ENCODE results near the gene COL6A6.
"Not testable (repeated sequence)": the region's sequence is repeated elsewhere in the genome, so short reads cannot be mapped to it uniquely, and the experiment has no call there.

Gene COL6A6

DNA sequence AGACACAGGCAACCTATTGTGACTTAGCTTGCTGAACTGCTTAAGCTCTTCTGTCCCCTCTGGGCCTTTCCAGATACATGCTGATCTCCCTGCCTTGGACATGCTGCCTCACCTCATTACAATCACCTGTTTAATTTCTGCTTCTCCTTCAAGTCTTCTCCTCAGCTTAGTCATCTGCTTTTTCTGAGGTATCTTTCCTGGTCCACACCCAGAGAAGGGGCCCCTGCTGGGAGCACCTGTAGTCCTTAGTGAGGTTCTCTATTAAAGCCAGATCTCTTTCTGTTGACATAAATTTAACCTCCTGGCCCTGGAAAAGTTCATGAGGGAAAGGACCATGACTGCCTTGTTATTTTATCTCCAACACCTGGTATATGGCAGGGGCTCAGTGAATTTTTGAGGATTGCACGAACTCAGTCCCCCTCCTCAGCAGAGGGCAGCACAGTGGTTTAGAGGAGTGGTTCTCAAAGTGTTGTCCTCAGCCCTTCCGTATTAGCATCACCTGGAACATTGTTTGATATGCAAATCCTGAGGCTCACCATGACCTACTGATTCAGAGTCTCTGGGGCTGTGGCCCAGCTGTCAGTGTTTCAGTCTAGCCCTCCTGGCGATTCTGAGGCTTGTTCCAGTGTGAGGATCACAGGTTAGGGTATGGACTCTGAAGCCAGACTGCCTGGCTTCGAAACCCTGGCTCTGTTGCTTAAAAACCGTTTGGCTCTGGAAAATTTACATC is 12.7 kb downstream of the COL6A6 start:
- DNase-seq (ENCODE audit: low read depth) = no peak

DNA sequence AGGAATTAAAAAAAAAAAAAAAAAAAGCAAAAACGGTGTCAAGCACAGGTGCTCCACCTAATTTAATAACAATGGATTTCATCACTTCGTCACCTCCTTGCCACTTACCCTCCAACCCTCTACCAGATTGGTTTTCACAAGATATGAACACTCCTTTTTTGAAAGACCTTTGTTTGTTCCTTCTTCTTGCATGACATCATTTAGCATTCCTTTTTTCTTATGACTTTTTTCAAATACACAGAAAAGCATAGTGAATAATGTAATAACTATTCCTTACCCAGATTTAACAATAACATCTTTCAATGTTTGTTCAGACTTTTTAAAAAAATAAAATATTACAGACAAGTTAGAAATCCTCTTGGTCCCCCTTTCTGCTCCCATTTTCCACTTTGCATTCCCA is 16.3 kb downstream of the COL6A6 start:
- DNase-seq (ENCODE audit: low read depth) = no peak

DNA sequence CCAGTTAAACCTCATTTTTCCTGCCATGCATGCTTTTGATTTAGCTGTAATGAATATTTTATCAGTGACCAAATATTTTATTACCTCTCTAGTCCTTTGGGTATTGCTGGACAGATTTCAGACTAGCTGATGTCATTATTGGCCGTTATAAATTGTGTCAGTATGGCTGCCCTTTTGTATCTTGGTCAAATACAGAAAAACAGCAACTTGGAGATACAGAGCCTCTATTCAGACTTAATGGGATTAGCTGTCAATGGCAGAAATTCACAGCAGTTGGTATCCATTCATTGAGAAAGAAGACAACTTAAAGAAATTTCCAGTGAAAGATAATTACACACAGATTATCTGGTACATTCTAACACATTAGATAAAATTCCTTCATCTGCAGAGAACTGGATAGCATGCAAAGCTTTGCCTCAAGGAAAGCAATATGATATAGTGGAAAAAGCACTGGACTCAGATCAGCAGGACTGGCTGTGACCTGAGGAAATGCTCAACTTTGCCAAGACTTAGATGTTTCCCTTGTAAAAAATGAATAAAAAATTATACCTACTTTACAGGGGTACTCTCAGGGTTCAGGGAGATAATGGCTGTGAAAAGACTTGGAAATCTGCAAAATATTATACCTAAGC is 20.8 kb downstream of the COL6A6 start:
- DNase-seq (ENCODE audit: low read depth) = no peak

DNA sequence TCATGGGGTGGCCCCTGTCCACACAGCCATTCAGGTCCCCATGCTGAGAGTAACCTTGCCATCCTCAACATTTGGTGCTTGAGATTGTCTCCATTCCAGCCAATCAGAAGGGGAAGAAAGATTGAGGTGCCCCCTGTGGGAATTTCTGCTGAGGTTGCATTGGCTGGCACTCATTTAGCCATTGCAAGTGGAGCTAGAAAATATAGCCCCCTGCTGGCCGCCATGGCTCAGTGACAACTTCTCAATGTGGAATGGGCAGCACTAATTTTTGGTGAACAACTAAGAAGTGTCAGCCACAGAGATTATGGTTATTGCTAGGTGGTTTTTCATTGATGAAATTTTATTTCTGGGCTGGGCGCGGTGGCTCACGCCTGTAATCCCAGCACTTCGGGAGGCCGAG is 22.0 kb downstream of the COL6A6 start:
- DNase-seq (ENCODE audit: low read depth) = peak; percentile 55

DNA sequence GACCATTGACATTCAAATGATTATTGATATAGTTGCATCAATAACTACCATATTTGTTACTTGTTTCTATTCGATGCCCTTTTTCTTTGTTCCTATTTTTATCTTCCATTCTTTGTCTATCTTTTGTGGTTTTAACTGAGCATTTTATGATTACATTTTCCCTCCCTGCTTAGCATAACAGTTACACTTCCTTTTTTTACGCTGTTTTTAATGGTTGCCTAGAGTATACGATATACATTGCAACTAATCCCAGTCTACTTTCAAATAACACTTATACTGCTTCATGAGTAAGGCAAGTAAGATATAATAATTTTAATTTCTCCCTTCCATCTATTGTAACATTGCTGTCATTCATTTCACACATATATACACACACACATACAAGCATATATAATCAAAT is 26.3 kb downstream of the COL6A6 start:
- no peak for DNase-seq (ENCODE audit: low read depth)

DNA sequence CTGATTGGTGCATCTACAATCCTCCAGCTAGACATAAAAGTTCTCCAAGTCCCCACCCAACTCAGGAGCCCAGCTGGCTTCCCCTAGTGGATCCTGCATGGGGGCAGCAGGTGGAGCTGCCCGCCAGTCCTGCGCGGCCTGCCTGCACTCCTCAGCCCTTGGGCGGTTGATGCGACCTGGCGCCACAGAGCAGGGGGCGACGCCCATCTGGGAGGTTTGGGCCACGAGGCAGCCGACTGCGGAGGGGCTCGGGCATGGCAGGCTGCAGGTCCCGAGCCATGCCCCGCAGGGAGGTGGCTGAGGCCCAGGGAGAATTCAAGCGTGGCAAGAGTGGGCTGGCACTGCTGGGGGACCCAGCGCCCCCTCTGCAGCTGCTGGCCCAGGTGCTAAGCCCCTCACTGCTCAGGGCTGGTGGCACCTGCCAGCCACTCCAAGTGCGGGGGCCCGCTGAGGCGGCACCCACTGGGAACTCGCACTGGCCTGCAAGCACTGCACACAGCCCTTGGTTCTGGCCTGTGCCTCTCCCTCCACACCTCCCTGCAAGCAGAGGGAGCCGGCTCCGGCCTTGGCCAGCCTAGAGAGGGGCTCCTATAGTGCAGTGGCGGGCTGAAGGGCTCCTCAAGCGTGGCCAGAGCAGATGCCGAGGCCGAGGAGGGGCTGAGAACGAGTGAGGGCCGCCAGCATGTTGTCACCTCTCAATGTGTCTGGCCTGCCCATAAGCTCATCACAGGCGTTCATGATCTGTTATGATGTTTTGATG is 30.1 kb downstream of the COL6A6 start:
- no peak for DNase-seq (ENCODE audit: low read depth)

DNA sequence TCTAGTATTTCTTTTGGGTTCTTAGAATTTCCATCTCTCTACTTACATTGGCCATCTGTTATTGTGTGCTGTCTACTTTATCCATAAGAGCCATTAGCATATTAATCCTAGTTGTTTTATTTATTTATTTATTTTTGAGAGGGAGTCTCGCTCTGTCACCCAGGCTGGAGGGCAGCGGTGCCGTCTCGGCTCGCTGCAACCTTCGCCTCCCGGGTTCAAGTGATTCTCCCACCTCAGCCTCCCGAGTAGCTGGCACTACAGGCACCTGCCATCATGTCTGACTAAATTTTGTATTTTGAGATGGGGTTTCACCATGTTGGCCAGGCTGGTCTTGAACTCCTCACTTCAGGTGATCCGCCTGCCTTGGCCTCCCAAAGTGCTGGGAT is 30.7 kb downstream of the COL6A6 start:
- not testable (repeated sequence) for DNase-seq (ENCODE audit: low read depth)

DNA sequence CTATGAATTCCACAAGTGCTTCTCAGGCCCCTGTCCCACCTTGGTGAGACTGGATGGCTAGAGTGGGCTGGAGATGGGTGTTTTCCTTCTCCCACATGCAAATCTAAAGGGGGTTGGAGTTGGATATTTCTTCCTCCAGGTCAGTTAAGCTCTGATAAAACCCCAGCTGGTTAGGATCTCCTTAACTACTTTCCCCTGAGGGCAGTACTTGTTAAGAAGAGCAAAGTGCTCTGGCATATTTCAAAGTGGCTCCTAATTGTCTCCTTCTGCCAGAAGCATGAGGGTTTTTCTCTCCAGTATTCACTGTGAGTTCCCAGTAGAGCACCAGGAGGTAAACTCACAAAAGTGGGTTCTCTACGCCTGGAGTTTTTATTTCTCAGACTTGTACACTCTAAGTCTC is 31.4 kb downstream of the COL6A6 start:
- no peak for DNase-seq (ENCODE audit: low read depth)

DNA sequence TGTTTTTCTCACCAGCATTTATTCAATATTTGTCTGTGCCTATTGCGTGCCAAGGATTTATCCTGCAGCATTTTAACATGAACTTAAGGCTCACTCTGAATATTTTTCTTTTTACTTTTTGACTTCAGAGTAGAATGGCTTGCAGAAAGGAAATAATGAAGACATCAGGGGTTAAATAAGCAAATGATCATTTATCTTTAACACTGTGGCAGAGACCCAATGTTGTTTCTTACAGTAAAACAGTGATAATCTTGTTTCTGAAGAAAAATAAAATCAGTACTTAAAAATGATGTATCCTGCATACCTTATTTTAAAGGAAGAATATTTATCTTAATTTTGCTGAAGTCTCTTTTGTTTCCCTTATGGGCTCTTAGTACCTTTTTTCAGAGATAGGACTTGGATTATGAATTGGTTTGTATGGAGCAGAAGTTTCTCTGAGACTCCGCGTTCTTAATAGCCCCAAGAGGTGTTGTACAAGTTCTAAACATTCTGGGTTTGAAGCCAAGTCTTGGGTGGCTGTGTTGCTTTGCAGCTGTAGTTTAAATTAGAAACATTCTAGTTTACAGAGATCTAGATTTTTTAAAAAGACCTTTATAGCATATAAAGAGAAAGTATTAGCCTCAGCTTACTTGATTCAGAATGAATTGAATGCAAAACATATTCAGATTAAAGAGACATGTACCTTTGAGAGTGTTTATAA is 40.5 kb downstream of the COL6A6 start:
- DNase-seq (ENCODE audit: low read depth) = no peak

DNA sequence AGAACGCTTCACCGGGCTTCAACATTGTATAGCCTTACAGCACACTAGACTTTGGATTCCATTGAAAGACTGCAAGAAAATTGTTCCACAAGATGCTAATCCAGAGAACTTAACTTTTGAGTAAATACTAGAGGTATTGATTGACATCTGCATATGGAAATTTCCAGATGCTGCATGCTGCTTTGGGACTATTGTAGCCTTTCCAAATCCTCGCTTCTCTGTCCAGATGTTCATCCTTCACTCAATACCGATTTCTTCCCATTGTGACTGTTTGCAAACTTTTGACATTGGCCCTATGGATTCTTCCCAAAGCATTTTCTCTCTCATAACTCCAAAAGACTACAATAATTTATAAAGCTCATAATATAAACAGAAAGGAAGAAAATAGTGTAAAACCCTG is 41.4 kb downstream of the COL6A6 start:
- DNase-seq (ENCODE audit: low read depth) = no peak

DNA sequence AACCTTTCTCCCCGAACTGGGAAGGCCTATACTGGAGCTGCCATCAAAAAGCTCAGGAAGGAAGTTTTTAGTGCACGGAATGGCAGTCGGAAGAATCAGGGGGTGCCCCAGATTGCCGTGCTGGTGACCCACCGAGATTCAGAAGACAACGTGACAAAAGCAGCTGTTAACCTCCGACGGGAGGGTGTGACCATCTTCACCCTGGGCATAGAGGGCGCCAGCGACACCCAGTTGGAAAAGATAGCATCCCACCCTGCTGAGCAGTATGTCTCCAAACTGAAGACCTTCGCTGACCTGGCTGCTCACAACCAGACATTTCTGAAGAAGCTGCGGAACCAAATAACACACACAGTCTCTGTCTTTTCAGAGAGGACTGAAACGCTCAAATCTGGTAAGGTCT is 48.2 kb downstream of the COL6A6 start:
- no peak for DNase-seq (ENCODE audit: low read depth)

Data from ELR (cell line).